ENCODE data around the gene CELA2B. TPM values are rescaled to one million over a fixed set of nuclear protein-coding genes. Genes with fewer than 3 reads are reported as not detected.

Gene CELA2B
- total RNA-seq, 2 donors from 2014 or later, result not detected

Other genes with a start within 250 kb of the CELA2B start
- gene FHAD1, start 228.9 kb upstream of the CELA2B start, total RNA-seq, result 1 to 10 TPM; 1.2 to 1.3 TPM
- 100 to 1,000 TPM; 164 to 178 TPM for gene EFHD2, start 66.2 kb upstream of the CELA2B start, total RNA-seq
- 1 to 10 TPM in 1 of 2 donors, not detected in 1; 1.9 TPM for gene CTRC, start 37.7 kb upstream of the CELA2B start, total RNA-seq
- gene CELA2A, start 19.4 kb upstream of the CELA2B start, total RNA-seq, result not detected
- gene CASP9, start 48.1 kb downstream of the CELA2B start, total RNA-seq, result 10 to 100 TPM in 1 of 2 donors, 1 to 10 TPM in 1; 9.9 to 16.9 TPM
- 10 to 100 TPM; 23.5 to 26.5 TPM for gene DNAJC16, start 50.7 kb downstream of the CELA2B start, total RNA-seq
- gene AGMAT, start 108.9 kb downstream of the CELA2B start, total RNA-seq, result 10 to 100 TPM; 18.4 to 25.1 TPM
- 10 to 100 TPM; 27.4 to 37.6 TPM for gene DDI2, start 141.4 kb downstream of the CELA2B start, total RNA-seq
- gene PLEKHM2, start 208.2 kb downstream of the CELA2B start, total RNA-seq, result 10 to 100 TPM; 31.5 to 37.0 TPM

Data from left colon (tissue), 2 donors.